MM.1S (cell line): ENCODE results near the gene APOL5.

Experiments used
- EZH2 ChIP-seq: fragments of 300-600 bp; sonication (generic); optimal IDR thresholded peaks from 2 replicates; pipeline ENCODE3; 2017; ENCODE audit warnings: low read depth, mild to moderate bottlenecking, antibody characterized with exemption, low read length, mixed read lengths
- TF ChIP-seq, protein P1 (sequence below): fragments of 300-600 bp; sonication (generic); IDR thresholded peaks from 2 replicates; pipeline ENCODE4 v1.5.1; 2016; ENCODE audit warnings: antibody characterized with exemption, low read length, mixed read lengths

DNA sequence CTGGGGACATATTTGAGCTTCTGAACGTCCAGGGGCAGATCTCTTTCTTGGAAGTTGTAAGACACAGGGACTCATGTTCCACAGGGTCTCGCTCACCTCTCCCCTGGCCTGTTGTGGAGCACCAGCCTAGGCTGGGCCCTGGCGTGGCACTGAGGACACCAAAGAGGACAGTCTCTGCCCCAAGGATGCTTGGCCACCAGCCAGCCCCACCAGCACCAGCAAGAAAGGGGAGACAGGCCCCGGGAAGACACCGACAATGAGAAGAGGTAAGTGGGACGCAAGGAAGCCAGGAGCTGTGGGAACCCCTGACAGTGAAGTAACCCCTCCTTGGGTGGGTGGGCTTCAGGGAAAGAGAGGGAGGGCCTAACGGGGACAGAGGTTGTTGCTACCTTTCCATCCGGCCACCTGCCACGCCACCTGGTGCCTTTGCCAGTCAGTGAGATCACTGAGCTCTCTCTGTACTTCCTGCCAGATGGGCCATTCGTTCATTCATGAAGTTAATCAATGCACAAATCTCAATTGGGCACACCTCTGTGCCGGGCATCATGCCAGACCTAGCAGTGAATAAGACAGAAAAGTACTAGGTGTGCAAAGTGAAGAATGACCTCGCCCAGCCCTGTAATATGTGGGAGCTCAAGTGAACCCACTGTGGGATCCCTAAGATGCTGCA lies 11.1 kb downstream of the APOL5 start:
- TF ChIP-seq, protein P1, sequence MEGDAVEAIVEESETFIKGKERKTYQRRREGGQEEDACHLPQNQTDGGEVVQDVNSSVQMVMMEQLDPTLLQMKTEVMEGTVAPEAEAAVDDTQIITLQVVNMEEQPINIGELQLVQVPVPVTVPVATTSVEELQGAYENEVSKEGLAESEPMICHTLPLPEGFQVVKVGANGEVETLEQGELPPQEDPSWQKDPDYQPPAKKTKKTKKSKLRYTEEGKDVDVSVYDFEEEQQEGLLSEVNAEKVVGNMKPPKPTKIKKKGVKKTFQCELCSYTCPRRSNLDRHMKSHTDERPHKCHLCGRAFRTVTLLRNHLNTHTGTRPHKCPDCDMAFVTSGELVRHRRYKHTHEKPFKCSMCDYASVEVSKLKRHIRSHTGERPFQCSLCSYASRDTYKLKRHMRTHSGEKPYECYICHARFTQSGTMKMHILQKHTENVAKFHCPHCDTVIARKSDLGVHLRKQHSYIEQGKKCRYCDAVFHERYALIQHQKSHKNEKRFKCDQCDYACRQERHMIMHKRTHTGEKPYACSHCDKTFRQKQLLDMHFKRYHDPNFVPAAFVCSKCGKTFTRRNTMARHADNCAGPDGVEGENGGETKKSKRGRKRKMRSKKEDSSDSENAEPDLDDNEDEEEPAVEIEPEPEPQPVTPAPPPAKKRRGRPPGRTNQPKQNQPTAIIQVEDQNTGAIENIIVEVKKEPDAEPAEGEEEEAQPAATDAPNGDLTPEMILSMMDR, result no peak
- TF ChIP-seq EZH2, result no peak
